K562 (cell line): ENCODE data around the gene ROR2. TPM values are rescaled to one million over a fixed set of nuclear protein-coding genes. Genes with fewer than 3 reads are reported as not detected.

Experiments
- BMI1 ChIP-seq: fragments of 150-350 bp; IDR thresholded peaks from 2 replicates; pipeline ENCODE4 v1.6.1; 2014; ENCODE audit warnings: low read length
- EGR1 ChIP-seq: fragments of 450-650 bp; conservative IDR thresholded peaks from 2 replicates; pipeline ENCODE4 v1.6.1; 2017; ENCODE audit warnings: mild to moderate bottlenecking
- FOXP1 ChIP-seq: sonication (generic); formaldehyde crosslinking; IDR thresholded peaks from 2 replicates; pipeline ENCODE4 v1.8.0; 2022; ENCODE audit warnings: mild to moderate bottlenecking, missing genetic modification reagents
- KAT7 ChIP-seq: sonication (generic); formaldehyde crosslinking; IDR thresholded peaks from 2 replicates; pipeline ENCODE4 v1.8.0; 2022; ENCODE audit warnings: missing genetic modification reagents, mild to moderate bottlenecking, borderline replicate concordance
- L3MBTL2 ChIP-seq: fragments of 450-650 bp; IDR thresholded peaks from 2 replicates; pipeline ENCODE4 v1.6.1; 2016; ENCODE audit warnings: mild to moderate bottlenecking, moderate library complexity
- NFRKB ChIP-seq: fragments of 450-650 bp; IDR thresholded peaks from 2 replicates; pipeline ENCODE4 v1.6.1; 2016; ENCODE audit warnings: low read depth
- SMARCA4 ChIP-seq: fragments of 450-650 bp; IDR thresholded peaks from 2 replicates; pipeline ENCODE4 v1.6.1; 2016
- ZC3H11A ChIP-seq: IDR thresholded peaks from 2 replicates; pipeline ENCODE4 v1.6.1; 2012; ENCODE audit warnings: low read depth, low read length, improper control_type of control experiment
- ZNF780A ChIP-seq: fragments of 250-450 bp; sonication (Bioruptor Pico); IDR thresholded peaks from 2 replicates; pipeline ENCODE4 v1.5.0; 2021; ENCODE audit warnings: mild to moderate bottlenecking
- polyA plus RNA-seq, 8 experiments: library from polyadenylated mRNA; depleted of rRNA in 4 of 8; stranded (reverse) in 5 of 8; unstranded in 3 of 8; fragments of >200 nt; fragmentation: Nextera tagmentation in 2 of 8; fragmentation: Illumina TruSeq in 1 of 8; extraction: Ambion mirVana in 2 of 8; extraction: Trizol in 1 of 8; gene quantifications; 2 replicates each; pipeline versions ENCODE4 v1.2.1 to v1.2.3, GENCODE V29; 2011 to 2014; ENCODE audit warnings: inconsistent platforms in 1 of 8, missing spikeins in 1 of 8
- total RNA-seq, 7 experiments: library from RNA; depleted of rRNA in 6 of 7; stranded (reverse); fragments of >200 nt in 6 of 7; fragmentation: Illumina TruSeq in 2 of 7; extraction: Trizol in 2 of 7; gene quantifications; 2 replicates each; pipeline versions ENCODE4 v1.2.1 to v1.2.3, GENCODE V29; 2011 to 2021; ENCODE audit warnings: low replicate concordance in 1 of 7
- TF ChIP-seq, protein P1 (sequence below): fragments of 250-450 bp; sonication (Bioruptor Pico); IDR thresholded peaks from 2 replicates; pipeline ENCODE4 v1.9.0; 2021; ENCODE audit warnings: mild to moderate bottlenecking
- TF ChIP-seq, protein P2 (sequence below), 2 experiments: fragments of 450-650 bp; formaldehyde crosslinking in 1 of 2; IDR thresholded peaks; 2 replicates each; pipeline versions ENCODE4 v1.4.0 to v1.6.1; 2014 to 2020; ENCODE audit warnings: mild to moderate bottlenecking in 2 of 2, borderline replicate concordance in 1 of 2, low read depth in 1 of 2
- TF ChIP-seq, protein P3 (sequence below): fragments of 450-650 bp; formaldehyde crosslinking; IDR thresholded peaks from 2 replicates; pipeline ENCODE4 v1.4.0; 2020; ENCODE audit warnings: mild to moderate bottlenecking
- TF ChIP-seq, protein P4 (sequence below): sonication (generic); formaldehyde crosslinking; IDR thresholded peaks from 2 replicates; pipeline ENCODE4 v1.8.0; 2022; ENCODE audit warnings: missing genetic modification reagents, mild to moderate bottlenecking, moderate library complexity, borderline replicate concordance
- TF ChIP-seq, protein P5 (sequence below): sonication (generic); formaldehyde crosslinking; IDR thresholded peaks from 2 replicates; pipeline ENCODE4 v1.4.0; 2020; ENCODE audit warnings: mild to moderate bottlenecking, missing genetic modification reagents
- TF ChIP-seq, protein P6 (sequence below): sonication (generic); formaldehyde crosslinking; IDR thresholded peaks from 2 replicates; pipeline ENCODE4 v1.9.0; 2022; ENCODE audit warnings: mild to moderate bottlenecking, missing genetic modification reagents

The ROR2 gene
- total and polyA plus RNA-seq, 9 of the 15 experiments (the other 6 are each of a cell fraction or from before 2014, with no cell fraction given): 5.6 to 33.8 (median 15.3) TPM

DNA sequence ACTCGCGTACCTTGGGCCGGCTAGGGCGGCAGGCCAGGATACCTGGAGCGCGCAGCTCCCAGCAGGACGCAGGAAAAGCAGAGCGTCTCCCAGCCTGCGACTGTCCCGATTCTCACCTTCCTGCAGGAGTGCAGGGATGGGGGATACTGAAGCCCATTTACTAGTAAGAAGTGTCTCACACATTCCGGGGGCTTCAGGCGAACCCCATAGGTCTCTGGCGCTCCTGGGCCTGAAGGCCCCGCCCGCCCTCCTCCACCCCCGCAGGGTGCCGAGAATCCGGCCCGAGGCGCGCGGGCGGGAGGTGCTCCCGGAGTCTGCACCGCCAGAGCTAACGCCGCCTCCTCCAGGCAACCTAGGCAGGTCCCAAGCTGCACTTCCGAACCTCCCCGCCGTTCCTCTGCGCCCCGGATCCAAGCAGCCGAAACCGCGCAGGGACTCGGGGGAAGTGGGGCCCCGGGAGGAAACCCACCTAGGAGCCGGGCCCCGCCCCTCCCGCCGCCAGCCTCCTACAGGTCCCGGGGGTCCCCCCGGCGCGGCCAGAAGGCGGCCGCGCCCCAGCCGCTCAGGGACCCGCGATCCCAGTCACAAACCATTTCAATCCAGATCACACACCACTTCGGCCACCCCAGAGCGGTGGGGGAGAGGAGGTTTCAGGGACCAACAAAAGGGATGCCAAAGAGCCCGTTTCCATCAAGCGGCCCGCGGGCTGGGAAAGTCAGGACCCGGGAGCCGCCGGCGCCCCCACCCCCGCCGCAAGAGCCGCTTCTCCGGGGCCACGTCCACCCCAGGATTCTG, 1.2 kb downstream of the ROR2 start (continued):
- peak; percentile 97 for TF ChIP-seq EGR1
- TF ChIP-seq, protein P1, sequence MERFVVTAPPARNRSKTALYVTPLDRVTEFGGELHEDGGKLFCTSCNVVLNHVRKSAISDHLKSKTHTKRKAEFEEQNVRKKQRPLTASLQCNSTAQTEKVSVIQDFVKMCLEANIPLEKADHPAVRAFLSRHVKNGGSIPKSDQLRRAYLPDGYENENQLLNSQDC: no peak
- TF ChIP-seq L3MBTL2: no peak
- TF ChIP-seq, protein P2, sequence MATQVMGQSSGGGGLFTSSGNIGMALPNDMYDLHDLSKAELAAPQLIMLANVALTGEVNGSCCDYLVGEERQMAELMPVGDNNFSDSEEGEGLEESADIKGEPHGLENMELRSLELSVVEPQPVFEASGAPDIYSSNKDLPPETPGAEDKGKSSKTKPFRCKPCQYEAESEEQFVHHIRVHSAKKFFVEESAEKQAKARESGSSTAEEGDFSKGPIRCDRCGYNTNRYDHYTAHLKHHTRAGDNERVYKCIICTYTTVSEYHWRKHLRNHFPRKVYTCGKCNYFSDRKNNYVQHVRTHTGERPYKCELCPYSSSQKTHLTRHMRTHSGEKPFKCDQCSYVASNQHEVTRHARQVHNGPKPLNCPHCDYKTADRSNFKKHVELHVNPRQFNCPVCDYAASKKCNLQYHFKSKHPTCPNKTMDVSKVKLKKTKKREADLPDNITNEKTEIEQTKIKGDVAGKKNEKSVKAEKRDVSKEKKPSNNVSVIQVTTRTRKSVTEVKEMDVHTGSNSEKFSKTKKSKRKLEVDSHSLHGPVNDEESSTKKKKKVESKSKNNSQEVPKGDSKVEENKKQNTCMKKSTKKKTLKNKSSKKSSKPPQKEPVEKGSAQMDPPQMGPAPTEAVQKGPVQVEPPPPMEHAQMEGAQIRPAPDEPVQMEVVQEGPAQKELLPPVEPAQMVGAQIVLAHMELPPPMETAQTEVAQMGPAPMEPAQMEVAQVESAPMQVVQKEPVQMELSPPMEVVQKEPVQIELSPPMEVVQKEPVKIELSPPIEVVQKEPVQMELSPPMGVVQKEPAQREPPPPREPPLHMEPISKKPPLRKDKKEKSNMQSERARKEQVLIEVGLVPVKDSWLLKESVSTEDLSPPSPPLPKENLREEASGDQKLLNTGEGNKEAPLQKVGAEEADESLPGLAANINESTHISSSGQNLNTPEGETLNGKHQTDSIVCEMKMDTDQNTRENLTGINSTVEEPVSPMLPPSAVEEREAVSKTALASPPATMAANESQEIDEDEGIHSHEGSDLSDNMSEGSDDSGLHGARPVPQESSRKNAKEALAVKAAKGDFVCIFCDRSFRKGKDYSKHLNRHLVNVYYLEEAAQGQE (IDR thresholded peaks at IDR 0.05; ENCODE audit: borderline replicate concordance): peak; percentile 32; the same call in 1 of the 2 replicates
- TF ChIP-seq, protein P2 (CRISPR knock-in tag; IDR thresholded peaks at IDR 0.05; ENCODE audit: low read depth): no peak
- TF ChIP-seq, protein P3, sequence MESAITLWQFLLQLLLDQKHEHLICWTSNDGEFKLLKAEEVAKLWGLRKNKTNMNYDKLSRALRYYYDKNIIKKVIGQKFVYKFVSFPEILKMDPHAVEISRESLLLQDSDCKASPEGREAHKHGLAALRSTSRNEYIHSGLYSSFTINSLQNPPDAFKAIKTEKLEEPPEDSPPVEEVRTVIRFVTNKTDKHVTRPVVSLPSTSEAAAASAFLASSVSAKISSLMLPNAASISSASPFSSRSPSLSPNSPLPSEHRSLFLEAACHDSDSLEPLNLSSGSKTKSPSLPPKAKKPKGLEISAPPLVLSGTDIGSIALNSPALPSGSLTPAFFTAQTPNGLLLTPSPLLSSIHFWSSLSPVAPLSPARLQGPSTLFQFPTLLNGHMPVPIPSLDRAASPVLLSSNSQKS (CRISPR knock-in tag): no peak
- no peak for TF ChIP-seq BMI1
- TF ChIP-seq, protein P4, sequence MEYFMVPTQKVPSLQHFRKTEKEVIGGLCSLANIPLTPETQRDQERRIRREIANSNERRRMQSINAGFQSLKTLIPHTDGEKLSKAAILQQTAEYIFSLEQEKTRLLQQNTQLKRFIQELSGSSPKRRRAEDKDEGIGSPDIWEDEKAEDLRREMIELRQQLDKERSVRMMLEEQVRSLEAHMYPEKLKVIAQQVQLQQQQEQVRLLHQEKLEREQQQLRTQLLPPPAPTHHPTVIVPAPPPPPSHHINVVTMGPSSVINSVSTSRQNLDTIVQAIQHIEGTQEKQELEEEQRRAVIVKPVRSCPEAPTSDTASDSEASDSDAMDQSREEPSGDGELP (CRISPR knock-in tag): peak; percentile 47; the same call in 1 of the 2 replicates
- TF ChIP-seq ZNF780A (CRISPR knock-in tag): no peak
- TF ChIP-seq, protein P5, sequence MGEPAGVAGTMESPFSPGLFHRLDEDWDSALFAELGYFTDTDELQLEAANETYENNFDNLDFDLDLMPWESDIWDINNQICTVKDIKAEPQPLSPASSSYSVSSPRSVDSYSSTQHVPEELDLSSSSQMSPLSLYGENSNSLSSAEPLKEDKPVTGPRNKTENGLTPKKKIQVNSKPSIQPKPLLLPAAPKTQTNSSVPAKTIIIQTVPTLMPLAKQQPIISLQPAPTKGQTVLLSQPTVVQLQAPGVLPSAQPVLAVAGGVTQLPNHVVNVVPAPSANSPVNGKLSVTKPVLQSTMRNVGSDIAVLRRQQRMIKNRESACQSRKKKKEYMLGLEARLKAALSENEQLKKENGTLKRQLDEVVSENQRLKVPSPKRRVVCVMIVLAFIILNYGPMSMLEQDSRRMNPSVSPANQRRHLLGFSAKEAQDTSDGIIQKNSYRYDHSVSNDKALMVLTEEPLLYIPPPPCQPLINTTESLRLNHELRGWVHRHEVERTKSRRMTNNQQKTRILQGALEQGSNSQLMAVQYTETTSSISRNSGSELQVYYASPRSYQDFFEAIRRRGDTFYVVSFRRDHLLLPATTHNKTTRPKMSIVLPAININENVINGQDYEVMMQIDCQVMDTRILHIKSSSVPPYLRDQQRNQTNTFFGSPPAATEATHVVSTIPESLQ: peak; percentile 66; the same call in 1 of the 2 replicates
- no peak for TF ChIP-seq ZC3H11A
- peak; percentile 11; the same call in 1 of the 2 replicates for TF ChIP-seq KAT7 (CRISPR knock-in tag)
- TF ChIP-seq SMARCA4: no peak
- no peak for TF ChIP-seq NFRKB
- no peak for TF ChIP-seq FOXP1 (CRISPR knock-in tag)
- TF ChIP-seq, protein P6, sequence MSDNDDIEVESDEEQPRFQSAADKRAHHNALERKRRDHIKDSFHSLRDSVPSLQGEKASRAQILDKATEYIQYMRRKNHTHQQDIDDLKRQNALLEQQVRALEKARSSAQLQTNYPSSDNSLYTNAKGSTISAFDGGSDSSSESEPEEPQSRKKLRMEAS (CRISPR knock-in tag): 0 out of 2 replicates have a peak, but pooled peaks have one; percentile 6
